Heart left ventricle (tissue), 16 donors: ENCODE data around the gene HORMAD2. TPM values are rescaled to one million over a fixed set of nuclear protein-coding genes. Genes with fewer than 3 reads are reported as not detected.

Source experiments
- ATAC-seq, 4 donors: fragments of 200-7000 bp; cut with Tn5 transposase; one replicate each; pipeline ENCODE4 v1.9.1; 2020 to 2022; ENCODE audit warnings: moderate library complexity in 4 of 4, mild to moderate bottlenecking in 3 of 4, moderate number of reproducible peaks in 1 of 4
- DNase-seq, 5 donors: peaks; one replicate each; pipeline ENCODE4 v3.0.0-alpha.2; 2020
- H3K27ac ChIP-seq, 12 donors: fragments of 200-600 bp; sonication (generic) in 4 of 12; one replicate each; pipeline versions ENCODE4 v1.5.0 to v1.8.0; 2016 to 2022; ENCODE audit warnings: mild to moderate bottlenecking in 2 of 12
- H3K27me3 ChIP-seq, 9 donors: fragments of 200-600 bp; sonication (generic) in 2 of 9; one replicate each; pipeline versions ENCODE4 v1.5.1 to v1.8.0; 2016 to 2022; ENCODE audit warnings: mild to moderate bottlenecking in 3 of 9
- H3K36me3 ChIP-seq, 9 donors: fragments of 200-600 bp; sonication (generic) in 2 of 9; one replicate each; pipeline versions ENCODE4 v1.5.0 to v1.8.0; 2018 to 2022; ENCODE audit warnings: mild to moderate bottlenecking in 2 of 9
- H3K4me1 ChIP-seq, 12 donors: fragments of 200-600 bp; sonication (generic) in 4 of 12; one replicate each; pipeline versions ENCODE4 v1.5.0 to v1.8.0; 2016 to 2022; ENCODE audit warnings: mild to moderate bottlenecking in 3 of 12
- H3K4me3 ChIP-seq, 12 donors: fragments of 200-600 bp; sonication (generic) in 4 of 12; one replicate each; pipeline versions ENCODE4 v1.5.0 to v1.8.0; 2017 to 2022; ENCODE audit warnings: mild to moderate bottlenecking in 9 of 12, moderate library complexity in 4 of 12
- H3K9me3 ChIP-seq, 12 donors: fragments of 200-600 bp; sonication (generic) in 4 of 12; one replicate each; pipeline versions ENCODE4 v1.5.0 to v1.8.0; 2016 to 2022; ENCODE audit warnings: mild to moderate bottlenecking in 1 of 12
- CTCF ChIP-seq, 12 donors: fragments of 200-600 bp; sonication (generic) in 4 of 12; IDR thresholded peaks; one replicate each; pipeline versions ENCODE4 v1.5.0 to v1.8.0; 2018 to 2022; ENCODE audit warnings: antibody characterized with exemption in 12 of 12, mild to moderate bottlenecking in 5 of 12
- POLR2A ChIP-seq, 2 donors: fragments of 450-650 bp; IDR thresholded peaks; one replicate each; pipeline ENCODE4 v1.6.1; 2017; ENCODE audit warnings: antibody characterized with exemption in 2 of 2, mild to moderate bottlenecking in 2 of 2, moderate library complexity in 2 of 2
- WGBS, 4 donors: extraction: QIAGEN DNeasy Blood & Tissue Kit in 2 of 4; methylation state at CpG; one replicate each; pipeline versions ENCODE4 v1.1.5 to v1.1.7; 2013 to 2018; 5-methylcytosine and 5-hydroxymethylcytosine counted together
- intact Hi-C, 10 donors: fragments of 100-400 bp; cut with DNase I; formaldehyde crosslinking; loops; one replicate each; pipeline versions ENCODE4 v1.11.1 to v1.14.2; 2022
- polyA plus RNA-seq, 2 donors: library from polyadenylated mRNA; stranded (reverse); fragments of 200-250 nt; gene quantifications; one replicate each; pipeline ENCODE4 v1.2.3, GENCODE V29; 2013
- total RNA-seq, 9 donors: library from RNA; depleted of rRNA in 2 of 9; stranded (reverse); fragments of >200 nt in 2 of 9; fragmentation: NEBNext Ultra II Directional in 3 of 9; extraction: Animal tissue kit (Norgen Biotek cat#: 25700) in 3 of 9; gene quantifications; one replicate each; pipeline versions ENCODE4 v1.1.0 to v1.2.4, GENCODE V29; 2016 to 2023
- donor health status: ischemic (EF 13 %, LVEDD 7.1; RV severe dilation, severe dysfunction).
- donor health status: healthy with polysubstance abuse.
- donor health status: DM: no; HTN: yes; CAD: no.
- donor health status: DM: no; HTN: no; CAD: no.
- donor health status: ischemic (EF 25% LVEDD 6.9; RV normal size, moderate dysfunction).
- donor health status: ischemic (EF 25% LVEDD 5.7; RV mildly dilated, moderate dysfunction).
- donor health status: healthy.
- donor health status: DM: yes; HTN: yes; CAD: no.
- donor health status: ischemic (EF 35%, LVEDD 5.7; RV mildly dilated, moderate dysfunction).
- donor health status: nonischemic (EF 11% LVEDD 7.7; RV severe dilation, severe dysfunction).
- donor health status: DM: yes; HTN: yes; CAD: no.
- donor health status: PGD.
- donor health status: ischemic (EF 29% LVEDD 5.4; RV normal size, mild dysfunction).
- donor health status: nonischemic (EF 23%, LVEDD 6.1; RV moderate dilation, normal function).

The HORMAD2 gene
- total and polyA plus RNA-seq, 11 donors, result not detected

DNA sequence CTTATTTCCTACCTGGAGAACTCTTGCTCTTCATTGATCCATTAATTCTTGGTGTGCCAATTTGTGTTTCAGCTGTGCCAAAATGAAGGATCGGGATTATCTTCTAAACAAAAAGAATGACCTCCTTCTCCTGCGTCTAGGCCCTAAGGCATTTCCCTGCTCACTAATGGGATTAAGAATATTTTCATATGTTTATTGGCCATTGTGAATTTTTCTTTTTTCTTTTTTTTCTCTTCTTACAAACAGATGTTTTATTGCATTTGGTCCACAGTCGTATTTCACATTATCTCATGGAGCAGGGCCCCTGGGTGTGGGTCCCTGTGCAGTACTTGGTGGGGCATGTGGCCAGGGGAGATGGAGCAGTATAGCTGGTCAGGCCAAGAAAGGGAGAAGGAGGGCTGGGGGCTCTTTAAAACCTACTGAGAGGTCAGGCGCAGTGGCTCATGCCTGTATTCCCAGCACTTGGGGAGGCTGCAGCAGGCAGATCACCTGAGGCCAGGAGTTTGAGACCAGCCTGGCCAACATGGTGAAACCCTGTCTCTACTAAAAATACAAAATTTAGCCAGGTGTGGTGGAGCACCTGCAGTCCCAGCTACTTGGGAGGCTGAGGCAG lies 35.3 kb upstream of the HORMAD2 start:
- no peak overlapping the region for H3K4me3 ChIP-seq
- TF ChIP-seq CTCF (IDR thresholded peaks at IDR 0.05), result no peak
- H3K36me3 ChIP-seq, result no peaks in the 10 kb centered on the region
- ATAC-seq, result no peak
- peaks cover 0 to 11% (median 0%) of the 10 kb centered on the region in 12 donors for H3K4me1 ChIP-seq
- WGBS, 4 donors, result 82 to 86% (median 86%) methylated on average over 4 of the region's 4 CpGs
- no peaks in the 10 kb centered on the region for H3K9me3 ChIP-seq
- H3K27ac ChIP-seq, result no peak overlapping the region
- intact Hi-C loops, result no loop called here
- DNase-seq, result no peak
- H3K27me3 ChIP-seq, result no peaks in the 10 kb centered on the region

GRCh38 chr22:30045494-30045887 lies 34.8 kb upstream of the HORMAD2 start:
- Histone ChIP-seq H3K27ac (no peak overlapping the region), H3K4me3 (no peak overlapping the region), H3K9me3 (no peaks in the 10 kb centered on the region), H3K27me3 (no peaks in the 10 kb centered on the region), H3K4me1 (peaks cover 0 to 11% (median 0%) of the 10 kb centered on the region in 12 donors), H3K36me3 (no peaks in the 10 kb centered on the region)
- intact Hi-C loops, result no loop called here
- ATAC-seq (no peak), DNase-seq (no peak)
- TF ChIP-seq POLR2A (IDR thresholded peaks at IDR 0.05) (no peak), CTCF (IDR thresholded peaks at IDR 0.05) (no peak)
- 78 to 86% (median 81%) methylated on average over 4 of the region's 4 CpGs for WGBS, 4 donors

GRCh38 chr22:30045901-30046715 lies 34.2 kb upstream of the HORMAD2 start:
- intact Hi-C loops, result no loop called here
- no peak overlapping the region for H3K4me3 ChIP-seq
- H3K36me3 ChIP-seq, result no peaks in the 10 kb centered on the region
- peaks cover 0 to 11% (median 0%) of the 10 kb centered on the region in 12 donors for H3K4me1 ChIP-seq
- H3K9me3 ChIP-seq, result no peaks in the 10 kb centered on the region
- DNase-seq (no peak), ATAC-seq (no peak)
- no peaks in the 10 kb centered on the region for H3K27me3 ChIP-seq
- 90 to 95% (median 93%) methylated on average over 18 to 21 of the region's 21 CpGs for whole genome bisulfite sequencing, 4 donors
- no peak overlapping the region for H3K27ac ChIP-seq
- TF ChIP-seq POLR2A (IDR thresholded peaks at IDR 0.05) (no peak), CTCF (IDR thresholded peaks at IDR 0.05) (no peak)

DNA sequence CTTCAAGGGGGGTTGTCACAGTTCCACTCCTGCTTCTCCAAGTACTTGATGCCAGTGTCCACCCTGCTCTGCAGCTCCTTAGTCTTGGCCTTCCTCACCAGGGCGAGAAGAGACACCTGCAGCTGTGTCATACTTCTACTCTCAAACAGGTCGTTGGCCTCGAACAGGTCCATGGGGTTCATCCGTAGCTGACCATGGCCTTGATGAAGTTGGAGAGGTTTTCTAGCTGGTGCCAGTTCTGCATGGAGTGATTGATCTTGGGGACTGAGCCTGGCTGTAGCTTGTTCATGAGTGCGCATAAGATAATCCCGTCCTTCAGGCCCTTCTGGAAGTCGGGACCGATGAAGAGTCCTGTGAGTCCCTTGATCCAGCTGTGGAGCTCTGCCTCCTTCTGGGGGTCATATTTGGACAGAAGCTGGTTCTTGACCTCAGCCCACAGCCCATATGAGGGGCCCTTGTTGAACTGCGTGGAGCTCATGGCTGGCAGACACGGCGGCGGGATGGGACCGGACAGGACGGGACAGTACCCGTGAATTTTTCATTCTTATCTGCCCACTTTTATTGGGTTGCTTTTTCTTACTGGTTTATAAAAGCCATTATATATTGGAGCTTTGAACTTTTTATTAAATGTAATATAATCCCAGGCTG lies 33.4 kb upstream of the HORMAD2 start:
- ATAC-seq, result no peak
- H3K4me1 ChIP-seq, result peaks cover 0 to 11% (median 0%) of the 10 kb centered on the region in 12 donors
- no peak for DNase-seq
- H3K27me3 ChIP-seq, result no peaks in the 10 kb centered on the region
- no peaks in the 10 kb centered on the region for H3K36me3 ChIP-seq
- WGBS, 4 donors, result 96 to 98% (median 97%) methylated on average over 11 to 15 of the region's 15 CpGs
- H3K4me3 ChIP-seq, result no peak overlapping the region
- no peak for TF ChIP-seq POLR2A (IDR thresholded peaks at IDR 0.05)
- TF ChIP-seq CTCF (IDR thresholded peaks at IDR 0.05), result no peak
- intact Hi-C loops, result no loop called here
- no peak overlapping the region for H3K27ac ChIP-seq
- no peaks in the 10 kb centered on the region for H3K9me3 ChIP-seq
